Measurements from ENCODE around the gene FCHO2.

FCHO2 gene

DNA sequence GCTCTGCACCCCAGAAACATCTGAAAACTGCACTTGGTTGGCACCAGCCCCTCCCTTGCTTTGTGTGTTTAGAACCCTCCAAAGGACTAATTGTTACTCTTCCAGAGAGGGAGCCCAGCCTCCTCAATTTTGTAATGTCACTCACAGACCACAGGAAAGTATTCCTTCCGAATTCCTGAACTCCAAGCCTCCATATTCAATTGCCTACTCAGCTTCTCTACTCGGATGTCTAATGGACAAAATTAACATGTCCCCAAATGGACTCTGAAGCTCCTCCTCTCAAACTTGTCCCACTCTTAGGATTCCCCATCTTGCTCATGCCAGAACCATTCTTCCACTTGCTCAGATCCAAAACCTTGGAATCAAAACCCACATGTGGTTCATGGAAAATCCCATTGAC, 160.7 kb downstream of the FCHO2 start:
- no peak for DNase-seq

DNA sequence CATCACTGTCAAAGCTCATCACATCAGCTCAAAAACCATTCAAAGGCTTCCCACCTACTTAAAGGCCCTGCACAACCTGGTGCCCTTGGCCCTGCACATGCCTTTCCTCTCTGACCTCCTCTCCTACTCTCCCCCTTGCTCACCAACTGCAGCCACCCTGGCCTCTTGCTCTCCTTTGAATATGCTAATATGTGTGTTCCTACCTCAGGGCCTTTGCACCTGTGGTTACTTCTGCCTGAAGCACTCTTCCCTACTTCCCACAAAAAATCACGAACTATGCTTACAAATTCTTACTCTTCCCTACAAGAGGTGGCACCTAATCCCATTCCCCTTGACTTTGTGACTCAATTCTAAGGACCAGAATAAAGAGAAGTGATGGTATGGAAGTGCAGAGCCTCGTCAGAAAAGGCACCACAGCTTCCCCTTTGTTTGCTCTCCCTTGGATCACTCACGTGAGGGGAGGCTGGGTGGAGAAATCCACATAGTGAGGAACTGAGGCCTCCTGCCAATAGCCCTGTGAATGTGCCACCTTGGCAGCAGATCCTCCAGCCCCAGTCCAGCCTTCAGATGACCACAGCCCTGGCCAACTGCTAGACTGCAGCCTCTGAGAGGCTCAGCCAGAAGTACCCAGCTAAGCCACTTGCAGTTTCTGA, 161.4 kb downstream of the FCHO2 start:
- DNase-seq: no peak

DNA sequence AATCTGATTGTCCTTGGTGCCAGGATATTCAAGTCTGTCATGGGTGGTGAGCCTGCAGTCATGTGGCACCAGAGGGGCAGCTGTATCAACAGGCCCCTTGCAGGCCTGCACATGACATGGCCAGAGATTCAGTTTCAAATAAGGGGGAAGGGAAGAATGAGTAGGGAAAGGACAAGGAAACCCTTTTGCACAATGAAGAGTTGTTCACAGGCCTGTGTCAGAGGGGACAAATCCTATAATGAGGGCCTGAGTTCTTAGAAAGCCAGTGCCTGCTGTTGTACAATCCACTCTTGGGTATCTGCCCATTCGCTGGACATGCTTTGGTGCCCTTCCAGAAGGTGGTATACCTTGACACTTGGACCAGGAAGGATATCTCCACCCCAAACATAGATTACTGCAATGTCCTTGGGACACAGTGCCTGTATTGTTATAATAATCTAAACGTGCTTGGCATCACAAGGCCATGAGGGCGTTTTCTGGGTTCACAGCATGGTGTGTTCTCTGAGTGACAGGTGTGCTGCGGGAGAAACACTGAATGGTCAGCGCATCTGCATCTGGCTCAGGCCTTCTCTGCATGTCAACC, 162.6 kb downstream of the FCHO2 start:
- DNase-seq: no peak

DNA sequence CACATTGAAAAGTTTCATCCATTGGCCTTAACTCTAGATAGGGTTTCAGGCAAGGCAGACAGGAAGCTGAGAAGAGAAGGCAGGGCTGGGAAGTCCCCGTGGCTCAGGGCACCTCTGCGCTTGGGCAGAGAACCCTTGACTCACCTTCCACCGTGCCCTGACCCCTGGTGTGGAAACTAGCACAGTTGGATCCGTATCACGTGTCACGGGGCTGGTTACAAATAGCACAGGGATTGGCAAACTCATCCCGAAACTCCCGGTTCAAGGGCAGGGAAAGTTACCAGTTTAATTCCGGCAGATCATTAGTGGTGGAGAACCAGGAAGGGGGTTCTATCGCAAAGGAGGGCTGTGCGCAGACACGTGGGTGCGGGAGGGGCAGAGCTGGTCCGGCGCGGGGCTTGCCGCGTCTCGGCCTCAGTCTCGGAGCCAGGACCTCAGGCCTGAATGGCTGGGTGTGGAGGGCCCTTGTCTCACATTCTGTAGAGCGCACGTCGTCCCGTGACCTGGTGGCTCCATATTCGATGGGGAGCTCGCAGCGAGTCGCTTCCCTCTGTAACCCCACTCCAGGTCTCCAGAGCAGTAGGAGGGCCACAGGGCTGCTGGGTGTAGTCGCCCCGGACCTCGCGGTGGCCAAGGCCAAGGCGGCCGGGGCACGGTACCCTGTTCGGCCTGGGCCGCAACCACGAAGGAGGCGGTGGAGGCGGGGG, 163.8 kb downstream of the FCHO2 start:
- no peak for DNase-seq

DNA sequence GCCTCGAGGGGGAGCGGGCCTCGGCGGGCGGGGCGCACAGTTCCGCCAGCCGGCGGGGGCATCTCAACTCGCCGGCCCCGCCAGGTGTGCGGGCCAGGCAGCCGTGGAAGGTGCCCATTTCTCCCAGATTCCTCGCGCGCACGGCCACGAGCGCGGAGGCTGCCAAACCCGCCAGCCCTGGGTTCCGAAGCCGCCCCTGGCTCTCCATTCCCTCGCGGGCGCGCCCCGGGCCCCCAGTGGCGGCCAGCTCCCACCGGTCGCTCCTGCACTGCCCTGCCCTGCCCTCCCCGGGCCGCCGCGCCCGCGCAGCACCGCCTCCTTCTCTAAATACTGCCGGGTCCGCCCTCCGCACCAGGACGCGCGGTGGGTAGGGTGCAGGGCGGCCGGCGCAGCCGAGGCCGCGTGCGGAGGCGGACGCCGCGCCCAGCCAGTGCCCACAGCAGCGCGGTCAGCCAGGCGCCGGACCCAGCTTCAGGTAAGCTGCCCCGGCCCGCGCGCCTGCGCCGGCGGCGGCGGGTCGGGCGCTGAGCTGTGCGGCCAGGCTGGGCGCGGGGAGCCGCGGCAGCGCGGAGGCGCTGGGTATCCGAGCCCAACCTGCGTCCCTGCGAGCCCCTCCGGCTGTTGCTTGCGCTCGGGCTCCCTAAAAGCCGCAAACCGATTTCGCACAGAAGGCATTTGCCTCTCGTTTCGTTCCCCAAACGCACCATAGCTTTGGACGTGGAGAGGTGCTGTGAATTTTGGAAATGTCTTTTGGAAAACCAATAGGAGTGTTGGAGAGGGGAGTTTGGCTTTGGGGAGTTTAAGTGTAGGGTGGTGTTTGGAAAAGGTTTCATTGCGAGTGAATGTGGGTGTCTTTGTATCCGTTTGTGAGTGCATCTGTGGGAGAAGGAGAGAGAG, 164.6 kb downstream of the FCHO2 start, which contains the start of gene TMEM171:
TMEM171 (plus strand) TSS at position 354 of the 897 bp plus-strand sequence. CDS start 2,799 bp downstream, outside the sequence.
- DNase-seq: peak; percentile 38

DNA sequence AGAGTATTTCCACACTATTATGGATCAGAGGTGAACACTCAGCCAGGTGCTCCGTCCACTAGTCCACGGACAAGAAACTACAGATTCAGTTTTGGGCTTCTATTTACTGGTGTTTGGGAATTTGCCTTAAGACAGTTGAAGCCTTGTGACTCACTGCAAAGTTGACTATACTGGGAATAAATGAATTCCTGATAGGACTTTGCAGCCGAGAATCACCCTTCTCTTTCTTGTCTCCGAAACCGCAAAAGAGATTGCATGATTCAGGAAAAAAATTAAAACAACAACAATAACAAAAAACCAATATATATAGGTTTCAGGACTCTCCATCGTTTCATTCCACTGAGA, 165.2 kb downstream of the FCHO2 start:
- no peak for DNase-seq

DNA sequence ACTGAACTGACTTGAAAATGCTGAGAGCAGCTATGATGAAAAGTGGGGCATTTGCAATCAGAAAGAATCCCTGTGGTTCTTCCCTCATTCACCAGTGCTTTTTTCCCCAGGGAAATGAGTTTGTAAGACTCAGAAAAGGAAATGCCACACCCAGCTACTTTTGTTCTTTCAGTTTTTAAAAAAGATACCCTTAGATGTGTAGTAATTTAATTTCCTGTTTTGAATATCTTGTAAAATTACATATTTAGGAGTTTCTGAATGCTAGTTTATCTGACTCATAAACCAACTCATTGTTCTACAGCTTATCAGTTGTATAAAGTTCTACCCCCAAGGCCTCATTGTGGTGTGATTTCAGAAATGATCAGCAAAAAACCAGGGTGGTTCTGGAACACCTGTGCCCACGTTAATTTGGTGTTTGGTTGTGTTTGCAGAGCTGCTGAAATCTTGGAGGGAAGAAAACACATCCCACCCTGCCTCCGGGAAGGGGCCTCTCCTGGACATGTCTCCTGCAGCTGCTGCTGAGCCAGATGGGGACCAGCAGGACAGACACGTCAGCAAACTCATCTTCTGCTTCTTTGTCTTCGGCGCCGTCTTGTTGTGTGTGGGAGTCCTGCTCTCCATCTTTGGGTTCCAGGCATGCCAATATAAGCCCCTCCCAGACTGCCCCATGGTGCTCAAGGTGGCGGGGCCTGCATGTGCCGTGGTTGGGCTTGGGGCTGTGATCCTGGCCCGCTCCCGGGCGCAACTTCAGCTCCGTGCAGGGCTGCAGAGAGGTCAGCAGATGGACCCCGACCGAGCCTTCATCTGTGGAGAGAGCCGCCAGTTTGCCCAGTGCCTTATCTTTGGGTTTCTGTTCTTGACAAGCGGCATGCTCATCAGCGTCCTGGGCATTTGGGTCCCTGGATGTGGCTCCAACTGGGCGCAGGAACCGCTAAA, 167.3 kb downstream of the FCHO2 start:
- no peak for DNase-seq

DNA sequence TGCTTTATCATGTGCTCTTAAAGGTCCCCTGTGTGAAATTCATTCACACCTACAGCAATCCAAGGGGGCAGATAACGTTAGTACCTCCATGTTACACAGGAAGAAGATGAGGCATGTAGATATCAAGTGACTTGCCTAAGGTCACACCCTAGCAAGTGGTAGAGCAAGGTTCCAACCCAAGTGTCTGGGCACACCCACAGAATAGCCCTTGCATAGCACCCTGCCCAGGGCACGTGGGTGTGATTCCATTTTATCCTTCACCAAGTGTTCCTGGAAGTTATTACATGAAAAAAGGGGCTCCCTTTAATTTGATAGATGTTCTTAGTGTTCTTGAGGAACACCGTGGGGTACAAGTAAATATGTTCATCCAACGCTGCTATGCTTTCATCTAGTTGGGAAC, 169.4 kb downstream of the FCHO2 start:
- no peak for DNase-seq

DNA sequence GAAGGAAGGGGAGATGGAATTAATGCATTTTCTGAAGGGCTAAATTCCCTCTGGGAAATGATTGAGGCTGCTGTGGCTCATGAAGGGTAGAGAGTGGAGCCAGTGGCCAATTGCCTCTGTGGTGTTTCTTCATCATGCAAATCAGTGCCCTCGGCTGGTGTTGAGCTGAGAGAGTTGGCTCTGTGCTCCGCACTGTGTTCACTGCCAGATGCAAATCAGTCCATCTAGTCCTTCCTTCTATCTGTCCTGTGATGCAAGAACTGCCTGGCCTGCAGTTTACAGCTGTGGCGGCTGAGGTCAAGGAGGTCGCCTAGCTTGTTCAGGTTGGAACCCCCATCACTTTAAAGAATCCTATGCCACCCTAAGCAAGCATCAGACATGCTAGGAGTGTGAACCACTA, 170.5 kb downstream of the FCHO2 start:
- no peak for DNase-seq

DNA sequence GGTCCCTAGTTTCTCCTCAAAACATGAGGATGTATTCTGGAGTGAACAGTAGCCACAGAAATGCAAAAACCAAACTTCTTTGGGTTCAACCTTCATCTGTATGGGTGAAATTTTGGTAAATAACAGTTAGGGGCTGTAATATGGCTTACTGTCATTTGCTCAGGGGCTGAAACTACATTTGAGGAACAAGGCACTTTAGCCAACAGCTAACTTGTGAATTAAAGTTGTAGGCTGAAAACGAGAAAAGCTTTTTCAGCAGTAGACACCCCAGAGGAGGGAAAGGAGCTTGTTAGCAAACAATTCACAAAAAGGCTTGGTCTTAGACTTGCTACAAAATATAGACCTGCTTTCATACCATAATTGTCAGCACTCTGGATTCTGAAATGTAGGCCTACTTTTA, 171.1 kb downstream of the FCHO2 start:
- DNase-seq: no peak

DNA sequence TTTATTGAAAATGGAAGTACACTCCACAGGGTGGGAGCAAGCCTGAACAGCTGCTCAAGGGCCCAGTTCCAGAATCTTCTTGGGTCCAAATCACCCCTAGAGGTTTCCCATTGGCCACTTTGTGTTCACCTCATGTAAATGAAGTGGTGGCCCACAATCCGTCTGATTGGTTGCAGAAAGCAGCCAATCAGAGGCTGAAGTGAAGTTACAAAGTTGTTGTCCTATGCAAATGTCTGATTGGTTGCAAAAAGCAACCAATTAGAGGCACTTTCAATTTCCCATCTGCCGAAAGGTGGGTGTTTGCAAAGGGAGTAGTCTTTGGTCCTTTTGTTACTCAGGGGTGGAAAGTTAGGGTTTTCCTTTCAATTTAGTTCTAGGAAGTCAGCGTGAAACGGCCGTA, 173.3 kb downstream of the FCHO2 start:
- DNase-seq: no peak

DNA sequence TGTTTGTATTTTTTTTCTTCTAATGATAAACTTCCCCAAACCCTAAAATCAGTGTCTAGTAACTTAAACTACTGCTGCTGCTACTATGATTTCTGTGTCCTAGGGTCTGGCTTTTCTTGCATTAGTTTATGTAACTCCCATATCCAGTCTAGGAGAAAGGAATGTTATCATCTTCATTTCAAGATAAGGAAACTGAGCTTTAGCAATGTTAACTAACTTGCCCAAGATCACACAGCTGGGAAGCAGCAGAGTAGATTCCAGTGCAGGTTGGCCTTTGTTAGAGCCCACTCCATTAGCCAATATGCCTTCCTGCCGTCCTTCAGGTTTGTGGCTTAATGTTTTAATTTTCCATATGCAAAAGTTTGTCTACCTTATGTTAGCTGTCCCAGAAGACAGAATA, 175.0 kb downstream of the FCHO2 start:
- no peak for DNase-seq

DNA sequence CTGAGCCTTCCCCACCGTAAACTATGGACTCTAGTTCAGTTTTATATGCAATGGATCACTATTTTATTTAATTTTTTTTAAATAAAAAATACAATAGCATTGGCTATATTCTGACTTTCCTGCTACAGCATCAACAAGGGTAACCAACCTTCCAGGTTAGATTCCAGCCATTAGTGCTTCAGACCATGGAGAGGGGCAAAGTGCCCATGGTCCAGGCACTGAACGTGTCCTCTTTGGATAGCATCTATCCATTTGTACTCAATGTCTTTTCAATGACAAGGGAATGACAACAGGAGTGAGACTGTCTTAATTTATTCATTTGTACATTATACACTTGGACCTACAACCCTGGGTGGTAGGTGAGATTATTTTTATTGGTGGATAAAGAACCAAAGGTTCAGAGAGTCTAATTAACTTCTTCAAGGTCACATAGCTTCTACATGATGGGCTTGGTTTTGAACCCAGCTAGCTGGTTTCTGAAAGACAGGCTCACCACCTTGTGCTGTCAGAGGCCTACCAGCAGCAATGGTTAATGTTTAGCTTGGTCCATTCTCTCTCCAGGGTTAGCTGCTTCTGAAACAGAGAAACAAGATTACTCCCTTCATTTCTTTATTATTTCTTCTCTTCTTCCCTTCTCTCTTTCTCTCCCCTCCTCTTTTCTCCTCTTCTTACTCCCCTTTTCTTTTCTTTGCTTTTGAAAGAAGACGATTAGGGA, 176.0 kb downstream of the FCHO2 start:
- no peak for DNase-seq

DNA sequence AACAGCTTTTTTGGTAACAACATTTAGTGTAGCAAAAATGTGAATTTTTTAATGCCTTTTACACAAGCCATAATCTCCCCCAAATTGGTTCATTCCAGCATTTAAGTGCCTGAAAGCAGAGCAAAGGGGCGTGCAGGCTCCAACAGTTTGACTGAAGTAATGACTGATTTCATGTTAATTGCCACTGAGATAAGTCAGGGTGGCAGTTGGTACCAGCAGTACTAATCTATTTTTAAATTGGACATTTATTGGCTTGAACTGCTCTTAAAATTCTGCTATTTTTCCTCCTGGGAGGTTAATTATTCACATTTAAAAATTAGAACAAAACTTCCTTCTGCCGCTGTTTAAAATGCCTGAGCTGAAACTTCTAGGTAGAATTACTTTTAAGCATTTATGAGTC, 176.9 kb downstream of the FCHO2 start:
- no peak for DNase-seq

DNA sequence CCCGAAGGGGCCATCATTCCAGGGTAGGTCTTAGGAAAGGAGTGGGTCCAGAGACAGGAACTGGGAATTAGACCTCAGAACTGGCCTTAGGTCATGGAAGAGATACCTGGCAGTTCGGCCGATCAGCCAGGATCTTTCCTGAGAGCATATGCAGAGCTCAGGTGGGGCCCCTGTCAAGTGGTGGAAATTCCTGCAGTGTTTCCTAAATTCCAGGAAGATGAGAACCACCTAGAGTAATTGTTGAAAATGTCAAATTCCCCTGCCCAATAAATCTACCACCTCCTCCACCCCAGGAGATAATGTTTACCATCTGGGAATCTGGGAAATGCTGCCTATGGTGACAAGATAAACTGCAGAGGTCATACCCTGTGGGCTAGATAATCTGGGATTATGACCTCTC, 179.2 kb downstream of the FCHO2 start:
- no peak for DNase-seq

DNA sequence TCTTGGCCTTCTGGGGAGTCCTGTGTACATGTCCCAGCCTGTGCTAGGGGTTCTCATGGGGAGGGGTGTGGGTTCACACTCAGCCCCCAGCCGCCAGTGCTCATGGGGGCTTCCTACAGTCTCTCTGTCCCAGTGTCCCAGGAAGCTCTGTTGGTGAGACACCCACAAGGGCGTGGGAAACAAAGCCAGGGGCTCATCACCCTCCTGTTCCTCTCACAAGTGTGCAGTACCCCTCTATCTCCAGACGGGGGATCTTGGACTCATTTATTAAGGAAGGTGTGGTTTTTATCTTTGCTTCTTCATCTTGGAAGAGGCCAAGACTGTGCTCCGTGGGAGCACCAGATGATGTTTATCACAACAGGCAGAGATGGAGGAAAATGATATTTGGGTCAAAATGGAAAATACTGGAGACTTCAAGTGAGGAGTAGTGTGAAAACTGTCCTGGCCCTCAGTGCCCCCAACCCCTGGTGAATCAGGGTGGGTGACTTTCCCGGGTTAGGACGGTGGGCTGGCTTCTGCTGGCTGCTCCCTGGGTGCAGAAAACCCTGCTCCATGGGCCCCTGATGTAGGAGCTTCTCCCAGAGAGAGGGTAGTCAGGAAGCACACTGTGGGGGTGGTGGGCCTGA, 179.7 kb downstream of the FCHO2 start:
- DNase-seq: no peak

DNA sequence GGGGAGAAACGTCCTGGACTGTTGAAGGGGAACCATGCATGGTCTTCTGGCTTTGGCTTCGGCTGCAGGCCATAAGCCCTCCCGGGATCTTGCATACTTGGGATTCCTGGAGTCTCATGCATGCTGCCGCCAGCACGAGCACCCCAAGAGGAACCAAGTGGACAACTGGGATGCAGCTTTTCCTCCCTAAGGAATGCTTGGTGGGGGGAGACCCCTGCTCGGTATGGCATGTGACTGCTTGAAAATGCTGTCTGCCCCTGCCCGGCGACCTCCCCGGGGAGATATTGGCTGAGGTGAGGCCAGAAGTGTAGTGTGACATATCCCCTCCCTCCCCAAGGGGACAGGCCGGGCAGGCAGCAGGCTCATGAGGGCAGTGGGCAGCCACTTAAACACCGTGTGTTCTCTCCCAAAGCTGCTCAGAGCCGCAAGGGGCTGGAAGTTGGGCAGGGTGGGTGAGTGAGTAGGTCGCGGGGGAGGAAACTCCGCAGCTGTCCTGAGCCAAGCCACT, 180.3 kb downstream of the FCHO2 start:
- no peak for DNase-seq

DNA sequence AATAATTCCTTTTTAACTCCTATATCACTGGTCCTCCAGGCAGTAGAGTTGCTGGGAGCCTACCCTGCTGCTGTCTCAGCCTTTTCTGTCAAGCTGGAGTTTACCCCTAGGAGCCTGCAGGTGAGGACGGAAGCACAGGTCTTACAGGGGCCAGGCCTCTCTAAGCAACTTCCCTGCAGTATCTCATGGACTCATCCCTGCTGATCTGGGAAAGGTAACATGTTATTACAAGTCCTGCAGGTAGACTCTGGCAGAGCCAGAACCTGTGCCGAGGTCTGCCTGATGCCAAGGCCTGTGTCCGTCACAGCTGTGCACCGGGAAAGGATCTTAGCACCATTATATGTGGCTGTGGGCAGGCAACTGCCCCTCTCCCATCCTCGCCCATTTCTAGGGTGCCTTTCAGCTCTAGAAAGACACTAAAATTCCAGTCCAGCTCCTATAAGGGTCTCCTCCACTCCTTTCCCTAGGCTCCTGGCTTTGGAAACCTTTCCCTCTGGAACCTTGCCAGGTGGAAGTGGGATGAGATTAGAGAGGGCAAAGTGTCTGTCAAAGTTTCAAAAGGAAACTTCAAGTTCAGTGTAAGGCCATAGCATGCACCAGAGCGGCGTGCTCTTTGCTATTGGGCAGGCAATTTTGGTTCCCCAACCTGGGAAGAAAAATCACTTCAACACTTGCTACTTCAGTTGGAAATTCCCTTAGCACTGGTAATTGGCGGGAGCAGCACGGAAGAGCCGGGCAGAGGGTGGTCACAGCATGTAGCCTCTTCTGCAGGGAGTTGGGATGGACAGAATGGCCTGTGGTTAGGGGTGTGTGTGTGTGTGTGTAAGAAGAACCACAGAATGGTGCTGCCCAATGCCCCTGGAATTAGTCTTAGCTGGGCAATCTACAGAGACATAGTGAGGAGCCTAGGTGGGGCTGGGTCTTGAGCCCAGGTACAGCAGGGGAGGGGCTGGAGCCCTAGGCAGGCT, 182.0 kb downstream of the FCHO2 start:
- DNase-seq: no peak

DNA sequence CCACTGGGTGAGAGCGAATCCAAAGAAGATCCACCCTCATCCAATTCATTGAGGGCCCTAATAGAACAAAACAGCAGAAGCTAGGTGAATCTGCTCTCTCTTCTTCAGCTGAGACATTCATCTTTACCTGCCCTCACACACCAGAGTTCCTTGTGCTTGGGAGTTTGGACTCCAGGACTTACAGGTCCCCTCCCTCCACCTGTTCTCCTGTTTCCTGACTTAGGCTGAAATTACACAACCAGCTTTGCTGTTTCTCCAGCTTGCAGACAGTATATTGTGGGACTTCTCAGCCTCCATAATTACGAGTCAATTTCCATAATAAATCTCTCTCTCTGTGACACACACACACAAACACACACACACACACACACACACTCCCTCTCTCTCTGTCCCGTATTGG, 183.6 kb downstream of the FCHO2 start:
- DNase-seq: no peak

Data from femur (tissue), 1 donor.